HK-2 (cell line): ENCODE measurements around the gene C16orf78.

ENCODE experiments used
- DNase-seq: peaks from one replicate; pipeline ENCODE4 v3.0.0-alpha.2; 2018; ENCODE audit not compliant: unreplicated experiment

The C16orf78 gene

DNA sequence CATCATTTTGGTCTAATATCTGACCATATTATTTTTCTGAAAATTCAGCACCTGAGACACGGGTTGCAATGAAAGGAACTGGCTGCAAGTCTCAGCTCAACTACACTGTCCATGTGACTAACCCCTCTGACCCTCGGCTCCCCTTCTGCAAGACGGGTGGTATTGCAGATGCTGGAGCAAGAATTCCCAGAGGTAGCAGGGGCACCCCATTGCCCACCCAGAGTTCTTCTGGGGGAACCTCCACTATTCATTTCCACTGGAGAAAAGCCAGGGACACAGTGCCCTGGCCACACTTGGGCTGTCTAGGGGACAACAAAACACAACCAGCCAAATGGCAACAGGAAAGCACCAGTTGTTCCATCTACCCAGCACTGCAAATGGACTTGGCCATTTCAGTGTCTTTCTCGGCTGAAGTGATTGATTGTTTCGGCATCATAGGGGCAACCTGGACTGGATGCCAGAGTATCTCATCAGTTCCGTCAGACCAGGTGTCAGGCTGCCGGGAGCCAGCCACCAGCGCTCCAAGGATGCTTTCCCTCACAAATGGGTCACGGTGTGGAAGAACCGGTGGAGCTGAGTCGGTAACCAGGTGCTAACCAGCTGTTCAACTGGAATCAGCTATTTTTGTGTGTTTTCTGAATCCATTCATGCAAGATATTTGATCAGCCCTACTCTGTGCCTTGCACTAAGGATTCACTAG, 58.1 kb downstream of the C16orf78 start:
- DNase-seq = no peak

DNA sequence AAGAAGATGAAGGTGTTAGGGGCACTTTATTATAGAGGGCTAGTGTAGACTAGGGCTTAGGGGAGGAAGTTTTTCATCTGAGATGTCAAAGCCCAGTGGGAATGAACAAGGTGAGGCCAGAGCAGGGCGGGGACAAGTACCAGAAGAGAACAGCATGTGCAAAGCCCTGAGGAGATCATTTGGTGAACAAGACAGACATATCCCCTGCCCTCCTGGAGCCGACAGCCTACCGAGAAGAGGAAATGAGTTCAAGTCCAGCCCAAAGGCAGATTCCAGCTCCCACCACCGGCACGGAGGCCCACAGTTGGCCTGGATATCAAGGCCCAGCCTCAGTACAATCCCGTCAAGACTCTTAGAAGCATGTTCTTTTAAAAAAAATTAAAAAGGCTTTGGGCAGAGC, 61.1 kb downstream of the C16orf78 start:
- DNase-seq = no peak

DNA sequence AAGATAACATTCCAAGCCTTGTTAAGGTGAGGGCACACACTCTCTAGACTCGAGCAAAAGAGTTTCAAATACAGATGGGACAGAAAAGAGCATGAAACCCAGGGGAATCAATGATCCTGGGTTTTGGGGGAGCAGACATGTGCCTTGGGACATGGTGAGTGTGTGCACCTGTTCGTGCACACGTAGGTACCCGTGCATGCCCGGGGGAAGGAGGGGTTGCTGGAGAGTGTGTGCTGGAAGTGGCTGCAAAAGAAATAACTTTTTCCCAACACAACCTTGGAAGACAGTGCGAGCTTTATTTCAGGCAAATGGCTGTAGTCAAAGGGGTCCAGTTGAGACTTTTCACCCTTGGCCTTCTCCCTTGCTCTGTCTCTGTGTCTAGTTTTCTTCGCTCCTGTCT, 62.6 kb downstream of the C16orf78 start:
- no peak for DNase-seq

DNA sequence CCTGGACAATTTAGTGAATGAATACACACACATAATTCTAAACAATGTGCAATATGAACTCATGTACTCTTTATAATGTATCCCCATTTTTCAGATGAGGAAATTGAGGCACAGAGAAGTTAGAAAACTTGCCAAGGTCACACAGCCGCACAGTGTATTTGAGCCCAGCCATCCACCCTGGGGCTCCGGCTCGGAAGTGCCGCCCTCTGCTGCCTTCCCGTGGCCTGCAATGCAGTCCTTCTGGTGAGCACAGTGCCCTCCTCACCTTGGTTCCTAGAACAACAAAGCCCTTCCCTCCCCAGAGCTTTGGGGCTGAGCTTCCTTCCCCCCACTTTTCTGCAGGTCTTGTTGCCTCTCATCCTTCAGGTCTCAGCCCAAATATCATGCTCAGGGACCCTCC, 63.7 kb downstream of the C16orf78 start:
- no peak for DNase-seq

DNA sequence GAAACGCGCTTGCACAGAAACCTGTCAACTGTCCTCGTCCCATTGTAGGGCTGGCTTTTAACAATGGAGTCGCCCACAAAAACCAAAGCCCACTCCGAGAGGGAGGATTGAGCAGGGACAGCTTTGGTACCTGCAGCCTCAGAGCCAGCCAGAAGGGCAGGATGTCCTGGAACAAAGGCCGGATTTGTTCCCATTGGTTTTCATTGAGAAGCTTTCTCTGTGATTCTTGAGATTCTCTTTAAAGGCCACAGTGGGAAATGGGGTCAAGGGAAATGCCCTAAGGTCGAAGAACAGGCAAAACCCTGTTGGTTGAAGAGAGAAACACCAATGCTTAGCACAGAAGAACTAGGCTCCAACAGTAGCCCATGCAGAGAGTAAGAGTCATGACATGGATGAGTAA, 65.4 kb downstream of the C16orf78 start:
- DNase-seq = no peak

DNA sequence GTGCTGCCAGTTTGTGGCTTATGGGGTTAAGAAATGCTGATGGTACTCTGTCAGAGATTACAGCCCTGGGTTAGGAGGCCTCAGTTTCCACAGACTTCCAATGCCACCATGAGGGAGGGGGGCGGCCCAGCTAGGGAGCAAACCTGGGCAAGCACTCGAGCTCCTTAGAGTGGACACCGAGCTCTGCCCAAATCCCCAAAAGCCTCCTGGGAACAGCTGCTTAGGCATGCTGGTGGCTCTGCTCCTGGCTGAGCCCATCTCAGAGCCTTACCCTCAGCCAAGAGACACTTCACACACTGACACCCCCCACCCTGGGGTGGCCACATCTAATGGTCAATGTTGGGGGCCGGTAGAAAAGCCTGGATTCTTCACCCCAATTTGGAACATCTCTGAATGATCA, 66.1 kb downstream of the C16orf78 start:
- no peak for DNase-seq

DNA sequence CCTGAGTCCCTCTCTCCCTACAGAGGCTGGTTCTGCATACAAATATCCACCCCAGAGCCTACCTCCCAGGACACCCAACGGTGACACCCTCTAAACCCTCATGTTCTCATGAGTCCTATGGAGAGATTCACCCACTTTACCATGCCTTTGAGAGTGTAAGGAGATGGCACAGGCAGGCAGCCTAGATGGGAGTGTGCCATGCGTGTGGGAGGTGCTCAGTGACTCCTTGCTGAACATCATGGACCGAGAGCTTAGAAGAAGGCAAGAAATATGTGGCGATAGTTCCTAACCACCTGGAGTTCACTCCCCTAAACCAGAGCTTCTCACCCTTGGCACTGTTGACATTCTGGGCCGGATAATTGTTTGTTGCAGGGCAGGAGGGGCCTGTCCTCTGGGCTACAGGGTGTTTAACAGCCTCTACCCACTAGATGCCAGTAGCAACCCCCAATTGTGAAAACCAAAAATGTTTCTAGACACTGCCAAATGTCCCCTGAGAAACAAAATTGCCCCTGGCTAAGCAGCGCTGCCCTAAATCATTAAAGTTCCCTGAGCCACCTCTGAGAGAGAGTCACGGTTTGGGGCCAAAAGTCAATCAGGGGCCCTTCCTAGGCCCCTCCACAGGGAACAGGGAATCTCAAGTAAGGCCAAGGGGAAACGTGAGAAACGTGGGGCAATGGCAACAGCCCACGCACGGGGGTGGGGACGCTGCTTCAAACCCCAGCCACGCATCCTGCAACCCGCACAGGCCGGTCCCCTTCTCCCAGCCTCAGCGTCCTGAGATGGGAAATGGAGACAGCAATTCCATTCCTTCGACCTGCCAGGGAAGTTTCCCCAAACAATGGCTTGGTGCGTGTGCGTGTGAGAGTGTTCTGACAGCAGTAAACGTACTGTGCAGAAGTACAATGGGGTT, 66.8 kb downstream of the C16orf78 start:
- no peak for DNase-seq

DNA sequence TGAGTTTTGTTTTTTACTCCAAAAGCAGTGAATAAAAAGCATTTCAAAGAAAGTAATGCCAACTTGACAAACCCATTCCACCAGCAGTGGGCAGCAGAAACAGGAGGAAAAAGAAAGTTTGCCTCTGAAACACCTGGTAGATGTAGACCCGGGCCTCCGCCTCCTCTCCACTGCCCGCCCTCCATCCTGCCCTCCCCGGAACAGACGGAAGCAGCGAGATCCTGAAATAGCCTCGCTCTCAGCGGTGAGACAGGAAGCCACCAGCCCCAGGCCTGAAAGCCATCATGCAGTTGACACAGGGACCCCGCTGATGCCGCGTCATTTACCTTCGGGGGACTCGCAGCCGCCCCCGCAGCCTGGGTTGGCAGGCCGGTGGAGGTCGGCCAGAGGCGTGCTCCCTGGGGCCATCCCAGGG, 67.8 kb downstream of the C16orf78 start:
- DNase-seq = no peak

DNA sequence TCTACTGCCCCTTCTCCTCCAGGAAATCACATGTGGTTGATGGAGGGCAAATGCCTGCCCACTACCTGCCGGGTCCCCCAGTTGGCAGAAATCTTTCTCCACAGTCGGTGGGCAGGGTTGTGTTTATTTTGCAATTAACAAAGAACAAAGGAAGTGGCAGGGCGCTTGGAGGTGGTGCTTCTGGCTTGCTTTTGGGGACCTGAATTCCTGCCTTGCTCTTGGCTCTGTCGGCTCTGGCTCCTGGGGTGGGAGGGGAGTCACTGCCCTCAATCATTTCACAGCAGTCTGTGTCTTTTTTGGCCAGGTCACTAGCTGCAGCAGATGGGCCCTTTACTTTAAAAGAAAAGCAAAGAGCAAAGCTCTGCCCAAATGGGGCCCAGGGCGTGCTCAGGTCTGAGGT, 69.2 kb downstream of the C16orf78 start:
- no peak for DNase-seq

DNA sequence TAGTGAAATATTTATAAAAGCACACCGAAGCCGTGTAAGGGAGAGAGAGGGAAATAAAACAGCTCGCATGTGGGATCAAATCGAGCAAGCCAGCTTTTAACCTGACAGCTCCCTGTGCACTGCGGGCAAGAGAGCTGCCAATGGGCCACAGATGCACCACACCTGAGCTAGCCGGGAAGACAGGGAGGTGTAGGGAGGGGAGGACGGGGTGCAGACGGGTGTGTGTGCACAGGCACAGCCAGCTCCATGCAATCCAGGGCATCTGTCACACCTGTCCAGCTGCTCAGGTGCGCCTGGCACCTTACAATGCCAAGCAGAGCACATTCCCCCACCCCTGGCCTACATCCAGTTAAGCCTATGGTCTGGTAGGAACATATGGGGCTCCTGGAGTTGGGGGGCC, 70.0 kb downstream of the C16orf78 start:
- DNase-seq = no peak

DNA sequence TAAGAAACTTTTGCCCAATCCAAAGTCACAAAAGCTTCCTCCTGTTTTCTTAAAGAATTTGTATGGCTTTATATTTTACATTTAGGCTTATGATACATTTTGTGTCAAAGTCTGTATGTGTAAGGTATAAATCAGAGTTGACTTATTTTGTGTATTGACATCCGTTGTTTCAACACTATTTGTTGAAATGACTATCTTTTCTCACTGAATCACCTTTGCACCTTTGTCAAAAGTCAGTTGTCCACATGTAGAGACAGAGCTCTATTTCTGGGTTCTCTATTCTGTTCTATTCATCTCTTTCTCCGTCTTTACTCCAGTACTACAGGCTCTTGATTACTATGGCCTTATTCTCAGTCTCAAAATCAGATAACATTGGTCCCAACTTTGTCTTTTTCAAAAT, 73.2 kb downstream of the C16orf78 start:
- no peak for DNase-seq
